Tibial nerve (tissue), 4 donors: ENCODE data around the gene CYP1A1.

Experiments used
- EP300 ChIP-seq, 2 donors: sonication (generic); formaldehyde crosslinking; IDR thresholded peaks; one replicate each; pipeline ENCODE4 v1.6.1; 2017; ENCODE audit warnings: antibody characterized with exemption in 2 of 2, mild to moderate bottlenecking in 1 of 2
- TF ChIP-seq, protein P1 (sequence below), 5 experiments: fragments of 200-600 bp in 3 of 5; fragments of 450-650 bp in 2 of 5; sonication (generic) in 3 of 5; IDR thresholded peaks; one replicate each; pipeline ENCODE4 v1.5.1; 2016 to 2019; ENCODE audit warnings: antibody characterized with exemption in 5 of 5, mild to moderate bottlenecking in 3 of 5, moderate library complexity in 2 of 5

DNA sequence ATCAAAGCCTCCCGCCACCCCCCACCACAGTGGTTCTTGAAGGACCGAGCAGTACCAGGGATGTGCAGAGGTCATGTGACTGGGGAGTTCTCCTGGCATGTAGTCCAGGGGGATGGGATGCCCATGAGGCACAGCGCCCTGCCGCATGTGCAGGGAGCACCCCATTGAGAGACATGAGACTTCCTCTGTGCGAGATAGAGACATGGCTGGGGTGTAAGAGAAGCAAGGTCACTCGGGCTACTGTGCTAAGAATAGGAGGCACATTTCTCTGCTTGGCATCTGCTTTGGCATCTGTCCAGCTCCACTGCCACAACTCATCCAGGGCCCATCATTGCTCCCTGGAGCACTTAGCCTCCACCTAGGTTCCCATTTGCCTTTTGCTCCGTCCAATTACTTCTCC is 2.4 kb upstream of the CYP1A1 start:
- TF ChIP-seq, protein P1, sequence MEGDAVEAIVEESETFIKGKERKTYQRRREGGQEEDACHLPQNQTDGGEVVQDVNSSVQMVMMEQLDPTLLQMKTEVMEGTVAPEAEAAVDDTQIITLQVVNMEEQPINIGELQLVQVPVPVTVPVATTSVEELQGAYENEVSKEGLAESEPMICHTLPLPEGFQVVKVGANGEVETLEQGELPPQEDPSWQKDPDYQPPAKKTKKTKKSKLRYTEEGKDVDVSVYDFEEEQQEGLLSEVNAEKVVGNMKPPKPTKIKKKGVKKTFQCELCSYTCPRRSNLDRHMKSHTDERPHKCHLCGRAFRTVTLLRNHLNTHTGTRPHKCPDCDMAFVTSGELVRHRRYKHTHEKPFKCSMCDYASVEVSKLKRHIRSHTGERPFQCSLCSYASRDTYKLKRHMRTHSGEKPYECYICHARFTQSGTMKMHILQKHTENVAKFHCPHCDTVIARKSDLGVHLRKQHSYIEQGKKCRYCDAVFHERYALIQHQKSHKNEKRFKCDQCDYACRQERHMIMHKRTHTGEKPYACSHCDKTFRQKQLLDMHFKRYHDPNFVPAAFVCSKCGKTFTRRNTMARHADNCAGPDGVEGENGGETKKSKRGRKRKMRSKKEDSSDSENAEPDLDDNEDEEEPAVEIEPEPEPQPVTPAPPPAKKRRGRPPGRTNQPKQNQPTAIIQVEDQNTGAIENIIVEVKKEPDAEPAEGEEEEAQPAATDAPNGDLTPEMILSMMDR (IDR thresholded peaks at IDR 0.05): no peak
- TF ChIP-seq EP300 (IDR thresholded peaks at IDR 0.05): no peak
